ENCODE data around the gene C11orf42. TPM values are rescaled to one million over a fixed set of nuclear protein-coding genes. Genes with fewer than 3 reads are reported as not detected.

Gene C11orf42, protein sequence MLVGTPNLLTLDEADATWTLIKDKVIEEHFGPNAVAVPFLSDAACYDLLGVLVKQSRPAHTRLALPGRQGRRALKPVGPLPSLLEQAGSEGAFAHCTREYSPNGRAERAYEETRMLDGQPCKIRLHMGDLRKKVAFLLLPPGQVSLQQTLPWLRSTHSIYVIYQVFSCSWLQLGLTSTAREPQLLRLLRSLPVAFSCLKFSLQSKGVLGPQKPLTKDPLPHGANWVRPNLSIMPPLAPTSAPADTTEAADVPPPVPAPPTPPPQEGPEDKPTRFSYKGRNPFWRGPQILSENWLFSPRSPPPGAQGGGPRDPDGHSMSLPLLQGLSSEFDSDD
- under 1 TPM; 0.64 to 0.83 (median 0.75) TPM for polyA plus RNA-seq (ENCODE audit: insufficient read length in 3 of 3)

GRCh38 chr11:6205366-6205765 is at the start of gene C11orf42:
Gene C11orf42 (plus strand): TSS chr11:6205557. CDS start chr11:6205616, 59 bp downstream.
- no peak for DNase-seq (ENCODE audit: low read depth in 3 of 3, low spot score in 2 of 3)

GRCh38 chr11:6156628-6157359 is 48.6 kb upstream of the C11orf42 start:
- DNase-seq (ENCODE audit: low read depth in 3 of 3, low spot score in 2 of 3), result no peak

GRCh38 chr11:6170226-6170625 is 35.1 kb upstream of the C11orf42 start, which contains the start of gene OR52B2:
Gene OR52B2 (minus strand): TSS chr11:6170326. CDS start chr11:6170326, 0 bp downstream.
- no peak for DNase-seq (ENCODE audit: low read depth in 3 of 3, low spot score in 2 of 3)

DNA sequence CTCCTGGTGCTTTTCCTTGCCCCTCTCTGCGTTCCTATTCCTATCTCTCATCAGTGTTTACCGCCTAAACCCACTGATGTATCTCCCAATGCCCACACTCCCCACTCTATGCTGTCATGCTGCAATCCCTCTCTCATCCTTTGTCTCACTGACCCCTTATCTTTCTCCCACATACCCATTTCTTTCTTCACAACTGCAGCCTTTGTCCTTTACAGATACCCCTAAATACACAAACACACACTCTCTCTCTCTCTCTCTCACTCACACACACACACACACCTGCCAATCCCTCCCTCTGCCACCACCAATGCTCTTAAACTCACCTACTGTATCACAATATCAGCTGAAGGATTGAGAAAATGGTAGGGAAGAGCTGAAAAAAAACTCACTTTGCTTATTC is 29.9 kb upstream of the C11orf42 start:
- no peak for DNase-seq (ENCODE audit: low read depth in 3 of 3, low spot score in 2 of 3)

- DNase-seq (ENCODE audit: low read depth in 3 of 3, low spot score in 2 of 3), result no peak
These were observed 13.6 kb upstream of the C11orf42 start for GRCh38 chr11:6191742-6192141.

DNA sequence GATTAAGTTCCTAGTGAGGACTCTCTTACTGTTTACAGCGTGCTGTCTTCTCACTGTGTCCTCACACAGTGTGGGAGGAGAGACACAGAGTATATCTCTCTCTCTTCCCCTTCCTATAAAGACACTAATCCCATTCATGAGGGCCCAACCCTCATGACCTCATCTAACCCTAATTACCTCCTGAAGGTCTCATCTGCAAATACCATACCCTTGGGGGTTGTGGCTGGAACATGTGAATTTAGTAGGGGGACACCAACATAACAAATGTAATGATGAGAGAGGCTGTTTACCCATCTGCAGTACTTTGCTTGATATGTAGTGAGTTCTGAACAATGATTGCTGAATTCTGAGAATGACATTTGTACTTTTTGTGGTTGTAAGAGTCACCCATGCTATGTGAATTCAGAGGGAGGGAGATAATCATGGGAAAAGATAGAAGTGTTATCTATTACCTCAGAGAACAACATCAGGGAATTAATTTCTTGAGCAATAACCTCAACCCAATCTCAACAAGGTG is 11.2 kb upstream of the C11orf42 start:
- DNase-seq (ENCODE audit: low read depth in 3 of 3, low spot score in 2 of 3), result no peak

- DNase-seq (ENCODE audit: low read depth in 3 of 3, low spot score in 2 of 3), result no peak
These were observed 9.0 kb upstream of the C11orf42 start for GRCh38 chr11:6196396-6196795.

DNA sequence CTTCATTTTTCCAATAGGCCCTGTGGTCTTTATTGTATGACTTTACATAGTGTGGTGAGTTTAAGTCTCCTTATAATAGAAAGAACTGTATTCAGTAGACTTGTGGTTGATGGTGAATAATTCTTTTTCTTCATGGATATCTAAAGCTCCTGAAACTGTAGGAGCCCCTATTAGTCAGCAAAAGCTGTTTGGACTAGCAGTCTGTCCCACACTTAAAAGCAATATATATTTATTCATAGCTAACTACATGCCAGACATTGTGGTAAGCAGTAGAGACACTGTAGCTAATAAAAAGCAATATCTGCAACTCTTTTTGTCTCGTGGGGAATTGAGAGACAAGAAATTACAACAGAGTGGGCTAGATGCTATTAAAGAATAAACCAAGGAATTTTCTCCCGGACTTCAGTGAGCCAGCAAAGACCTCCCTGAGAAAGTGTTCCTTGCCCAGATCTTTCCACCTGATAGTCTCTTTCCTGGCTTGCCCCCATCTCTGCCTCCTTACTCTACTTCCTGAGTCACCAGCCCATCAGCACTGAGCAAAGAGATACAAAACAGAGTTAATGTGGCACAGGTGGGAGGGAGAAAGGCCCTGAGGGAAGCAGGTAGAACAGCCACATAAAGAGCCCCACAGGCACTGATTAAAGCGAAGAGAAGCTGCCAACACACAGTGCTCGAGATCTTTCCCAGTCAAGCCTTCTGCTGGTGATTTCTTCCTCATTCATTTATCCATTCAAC is 7.7 kb upstream of the C11orf42 start:
- DNase-seq (ENCODE audit: low read depth in 3 of 3, low spot score in 2 of 3), result no peak

DNA sequence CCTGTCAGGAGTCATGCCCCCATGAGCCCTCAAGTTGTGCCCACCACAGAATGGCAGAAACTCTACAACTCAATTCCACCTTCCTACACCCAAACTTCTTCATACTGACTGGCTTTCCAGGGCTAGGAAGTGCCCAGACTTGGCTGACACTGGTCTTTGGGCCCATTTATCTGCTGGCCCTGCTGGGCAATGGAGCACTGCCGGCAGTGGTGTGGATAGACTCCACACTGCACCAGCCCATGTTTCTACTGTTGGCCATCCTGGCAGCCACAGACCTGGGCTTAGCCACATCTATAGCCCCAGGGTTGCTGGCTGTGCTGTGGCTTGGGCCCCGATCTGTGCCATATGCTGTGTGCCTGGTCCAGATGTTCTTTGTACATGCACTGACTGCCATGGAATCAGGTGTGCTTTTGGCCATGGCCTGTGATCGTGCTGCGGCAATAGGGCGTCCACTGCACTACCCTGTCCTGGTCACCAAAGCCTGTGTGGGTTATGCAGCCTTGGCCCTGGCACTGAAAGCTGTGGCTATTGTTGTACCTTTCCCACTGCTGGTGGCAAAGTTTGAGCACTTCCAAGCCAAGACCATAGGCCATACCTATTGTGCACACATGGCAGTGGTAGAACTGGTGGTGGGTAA is 6.1 kb upstream of the C11orf42 start, which contains the start of gene OR52W1:
OR52W1 (plus strand) TSS at position 51 of the 637 bp plus-strand sequence; CDS start at position 51, 0 bp downstream.
- no peak for DNase-seq (ENCODE audit: low read depth in 3 of 3, low spot score in 2 of 3)

- DNase-seq (ENCODE audit: low read depth in 3 of 3, low spot score in 2 of 3), result no peak
These were observed 4.4 kb upstream of the C11orf42 start for GRCh38 chr11:6200975-6201374.

- DNase-seq (ENCODE audit: low read depth in 3 of 3, low spot score in 2 of 3), result no peak
These were observed 3.9 kb upstream of the C11orf42 start for GRCh38 chr11:6201481-6201880.

GRCh38 chr11:6202041-6202440 is 3.3 kb upstream of the C11orf42 start:
- DNase-seq (ENCODE audit: low read depth in 3 of 3, low spot score in 2 of 3), result no peak

DNA sequence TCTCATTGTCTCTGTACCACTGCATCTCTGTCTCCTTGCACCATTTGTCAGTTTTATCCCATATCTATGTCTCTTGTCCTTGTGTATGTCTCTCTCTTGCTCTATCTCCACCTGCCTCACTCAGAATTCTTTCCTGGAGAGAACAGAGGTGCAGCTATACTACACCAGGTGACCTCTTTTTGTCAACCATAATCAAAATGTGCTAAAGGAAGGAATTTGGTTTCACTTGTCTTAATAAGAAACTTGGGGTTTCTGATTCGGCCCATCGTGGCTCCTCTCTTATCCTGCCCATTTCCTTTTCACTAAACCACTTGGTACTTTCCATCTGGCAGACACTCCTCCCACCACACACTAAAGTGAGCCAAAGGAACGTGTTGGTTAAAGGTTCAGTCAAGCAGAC is 2.0 kb upstream of the C11orf42 start:
- DNase-seq (ENCODE audit: low read depth in 3 of 3, low spot score in 2 of 3), result no peak

DNA sequence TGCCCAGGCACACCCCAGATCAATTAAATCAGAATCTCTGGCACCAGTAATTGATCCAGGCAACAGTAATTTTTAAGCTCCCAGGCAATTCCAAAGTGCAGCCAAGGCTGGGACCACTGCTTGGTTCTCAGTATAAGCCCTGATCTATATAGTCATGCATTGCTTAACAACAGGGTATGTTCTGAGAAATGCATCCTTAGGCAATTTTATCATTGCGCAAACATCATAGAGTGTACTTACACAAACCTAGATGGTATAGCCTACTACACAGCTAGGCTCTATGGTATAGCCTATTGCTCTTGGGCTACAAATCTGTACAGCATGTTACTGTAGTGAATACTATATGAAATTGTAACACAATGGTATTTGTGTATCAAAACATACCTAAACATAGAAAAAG is 651 bp upstream of the C11orf42 start:
- no peak for DNase-seq (ENCODE audit: low read depth in 3 of 3, low spot score in 2 of 3)

DNA sequence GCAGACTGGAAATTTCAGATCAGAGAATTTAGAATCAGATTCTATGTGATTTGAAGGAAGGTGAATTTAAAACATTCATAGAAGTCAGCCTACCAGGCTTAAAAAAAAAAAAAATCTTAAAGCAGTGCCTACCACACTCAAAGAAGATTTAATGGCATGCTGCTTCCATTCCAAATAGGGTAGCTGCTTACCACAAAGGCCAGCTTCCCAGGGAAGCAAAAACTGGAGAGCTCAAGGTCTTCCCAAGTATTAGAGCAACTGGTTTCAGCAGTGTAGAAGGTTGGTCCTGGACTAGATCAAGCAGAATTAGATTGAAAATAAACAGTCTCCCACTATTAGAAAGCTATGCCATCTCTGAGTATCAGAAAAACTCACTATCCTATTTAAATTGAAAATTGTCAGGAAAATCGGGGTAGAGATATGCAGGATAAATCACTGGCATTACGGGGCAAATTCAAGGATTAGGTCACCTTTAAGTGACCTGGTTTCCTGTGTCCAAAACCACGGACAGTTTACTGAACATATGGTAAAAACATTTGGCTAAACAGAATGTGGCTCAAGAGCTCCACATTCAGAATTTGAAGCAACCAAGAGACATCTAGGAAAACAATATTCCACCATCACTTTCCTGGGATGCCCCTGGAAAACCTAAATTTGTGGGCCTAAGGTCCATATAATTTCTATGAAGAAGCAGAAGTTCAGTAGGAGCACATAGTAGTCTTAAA is 1.3 kb downstream of the C11orf42 start:
- no peak for DNase-seq (ENCODE audit: low read depth in 3 of 3, low spot score in 2 of 3)

DNA sequence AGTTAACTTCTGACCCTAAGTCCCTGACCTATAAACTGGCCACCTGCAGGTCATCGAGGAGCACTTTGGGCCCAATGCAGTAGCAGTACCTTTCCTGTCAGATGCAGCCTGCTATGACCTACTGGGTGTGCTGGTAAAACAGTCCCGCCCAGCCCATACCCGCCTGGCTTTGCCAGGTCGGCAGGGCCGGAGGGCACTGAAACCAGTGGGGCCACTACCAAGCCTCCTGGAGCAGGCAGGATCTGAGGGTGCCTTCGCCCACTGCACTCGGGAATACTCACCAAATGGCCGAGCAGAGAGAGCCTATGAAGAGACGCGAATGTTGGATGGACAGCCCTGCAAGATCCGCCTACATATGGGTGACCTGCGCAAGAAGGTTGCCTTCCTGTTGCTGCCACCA is 4.4 kb downstream of the C11orf42 start:
- no peak for DNase-seq (ENCODE audit: low read depth in 3 of 3, low spot score in 2 of 3)

DNA sequence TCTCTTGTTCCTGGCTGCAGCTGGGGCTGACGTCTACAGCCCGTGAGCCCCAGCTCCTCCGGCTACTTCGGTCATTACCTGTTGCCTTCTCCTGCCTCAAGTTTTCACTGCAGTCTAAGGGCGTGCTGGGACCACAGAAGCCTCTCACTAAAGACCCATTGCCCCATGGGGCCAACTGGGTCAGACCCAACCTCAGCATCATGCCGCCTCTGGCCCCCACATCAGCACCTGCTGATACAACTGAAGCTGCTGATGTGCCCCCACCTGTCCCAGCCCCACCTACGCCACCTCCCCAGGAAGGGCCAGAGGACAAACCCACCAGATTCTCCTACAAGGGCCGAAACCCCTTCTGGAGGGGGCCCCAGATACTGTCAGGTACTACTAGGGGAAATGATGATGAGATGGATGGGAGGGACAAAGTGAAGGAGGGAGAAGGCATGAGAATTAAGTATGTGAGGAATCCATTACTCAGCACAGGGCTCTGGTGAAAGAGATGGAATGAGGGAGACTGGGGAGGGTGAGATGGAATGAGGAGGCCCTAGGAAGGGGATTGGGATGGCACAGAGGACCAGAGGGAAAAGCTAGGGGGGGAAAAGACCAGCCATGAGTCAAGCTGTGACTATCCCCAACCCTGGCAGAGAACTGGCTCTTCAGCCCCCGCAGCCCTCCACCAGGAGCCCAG is 5.1 kb downstream of the C11orf42 start:
- no peak for DNase-seq (ENCODE audit: low read depth in 3 of 3, low spot score in 2 of 3)

DNA sequence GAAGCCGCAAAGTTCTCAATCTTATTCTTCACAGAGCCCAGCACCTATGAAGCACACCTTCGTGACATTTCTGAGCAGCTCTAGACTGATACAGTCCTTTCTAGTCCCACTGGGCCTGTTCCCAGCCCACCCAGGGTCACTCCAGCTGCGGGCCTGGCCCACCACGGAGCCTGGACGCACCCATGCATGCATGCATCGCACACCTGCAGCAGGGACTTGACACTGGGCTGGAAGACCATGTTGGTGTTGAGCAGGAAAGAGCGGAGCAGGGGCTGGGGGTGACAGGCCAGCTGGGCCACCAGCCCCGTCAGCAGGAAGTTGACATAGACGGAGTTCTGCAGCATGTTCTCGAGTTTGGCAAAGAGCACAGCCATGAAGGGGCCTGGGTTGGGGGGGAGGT is 9.2 kb downstream of the C11orf42 start:
- DNase-seq (ENCODE audit: low read depth in 3 of 3, low spot score in 2 of 3), result no peak

GRCh38 chr11:6216501-6216900 is 11.1 kb downstream of the C11orf42 start:
- DNase-seq (ENCODE audit: low read depth in 3 of 3, low spot score in 2 of 3), result no peak

Data from right renal cortex interstitium (tissue), 3 donors.